AG04450 (cell line): ENCODE data around the gene RPL35. TPM values are rescaled to one million over a fixed set of nuclear protein-coding genes. Genes with fewer than 3 reads are reported as not detected.

Source experiments
- CTCF ChIA-PET: fragments of 300-600, 350-600 bp; formaldehyde crosslinking; extraction: SDS; loops from one replicate; lab custom pipeline; 2022; ENCODE audit warnings: antibody characterized with exemption, inconsistent platforms; lab: Charles Lee
- POLR2A ChIA-PET: fragments of 350-600 bp; formaldehyde crosslinking; extraction: SDS; loops from one replicate; lab custom pipeline; 2021; ENCODE audit warnings: antibody characterized with exemption, inconsistent platforms; lab: Yijun Ruan, JAX
- DNase-seq: peaks from one replicate; pipeline ENCODE4 v3.0.0-alpha.2; 2011; ENCODE audit warnings: low read depth, low spot score
- H3K27ac ChIP-seq: one replicate; pipeline ENCODE4 v1.5.1; 2012; ENCODE audit warnings: low read depth, low read length, control low read depth
- H3K27me3 ChIP-seq: one replicate; pipeline ENCODE4 v1.6.0; 2012; ENCODE audit warnings: low read length; ENCODE audit not compliant: control insufficient read depth, insufficient read depth
- H3K4me3 ChIP-seq: 2 replicates; pipeline ENCODE4 v1.5.1; 2011; ENCODE audit warnings: mild to moderate bottlenecking, low read depth, low read length, control low read depth
- H3K9me3 ChIP-seq: 2 replicates; pipeline ENCODE4 v1.5.1; 2012; ENCODE audit warnings: low read length; ENCODE audit not compliant: control insufficient read depth, insufficient read depth
- polyA plus RNA-seq: library from polyadenylated mRNA; depleted of rRNA; stranded (reverse); fragments of >200 nt; gene quantifications from 2 replicates; pipeline ENCODE4 v1.2.3, GENCODE V29; 2011
- TF ChIP-seq, protein P1 (sequence below): IDR thresholded peaks from 2 replicates; pipeline ENCODE4 v1.5.1; 2011; ENCODE audit warnings: low read depth, low read length, control low read depth, inconsistent platforms

RPL35 gene
- polyA plus RNA-seq, 1 experiment: 2,283 TPM

DNA sequence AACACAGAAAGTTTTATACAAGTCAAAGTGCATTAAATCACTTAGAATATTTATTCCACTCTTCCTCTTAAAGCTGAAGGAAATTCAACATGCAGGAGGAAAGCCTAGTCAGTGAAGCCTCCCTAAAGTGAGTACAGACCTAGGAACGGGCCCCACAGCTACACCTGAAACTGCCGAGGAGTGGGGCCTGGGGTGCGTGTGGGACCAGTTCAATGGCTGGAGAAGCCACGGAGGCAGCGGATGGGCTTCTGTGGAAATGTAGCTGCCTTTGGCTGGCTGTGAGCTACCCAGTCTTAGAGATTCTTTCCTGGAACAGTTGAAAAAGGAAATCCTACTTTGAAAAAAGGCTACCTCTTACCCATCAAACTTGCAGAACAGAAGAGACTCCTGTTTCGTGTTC is 16.8 kb upstream of the RPL35 start:
- POLR2A ChIA-PET: interaction anchor here (0.5 to 1.2 kb wide), 2 partner anchors 18 to 44 kb away, joined by 3 to 4 read pairs; no protein-coding TSS in a partner anchor

GRCh38 chr9:124878021-124878420 is 16.3 kb upstream of the RPL35 start:
- Histone ChIP-seq H3K27ac (no peak overlapping the region), H3K4me3 (no peak overlapping the region), H3K27me3 (no peaks in the 10 kb centered on the region), H3K9me3 (no peaks in the 10 kb centered on the region; the same call in 1 of the 2 replicates)
- CTCF ChIA-PET: interaction anchor here (0.9 to 1.7 kb wide), 3 partner anchors 16 to 25 kb away, joined by 3 to 7 read pairs (median 3); partner anchors contain the start of gene WDR38
- DNase-seq: no peak
- TF ChIP-seq, protein P1, sequence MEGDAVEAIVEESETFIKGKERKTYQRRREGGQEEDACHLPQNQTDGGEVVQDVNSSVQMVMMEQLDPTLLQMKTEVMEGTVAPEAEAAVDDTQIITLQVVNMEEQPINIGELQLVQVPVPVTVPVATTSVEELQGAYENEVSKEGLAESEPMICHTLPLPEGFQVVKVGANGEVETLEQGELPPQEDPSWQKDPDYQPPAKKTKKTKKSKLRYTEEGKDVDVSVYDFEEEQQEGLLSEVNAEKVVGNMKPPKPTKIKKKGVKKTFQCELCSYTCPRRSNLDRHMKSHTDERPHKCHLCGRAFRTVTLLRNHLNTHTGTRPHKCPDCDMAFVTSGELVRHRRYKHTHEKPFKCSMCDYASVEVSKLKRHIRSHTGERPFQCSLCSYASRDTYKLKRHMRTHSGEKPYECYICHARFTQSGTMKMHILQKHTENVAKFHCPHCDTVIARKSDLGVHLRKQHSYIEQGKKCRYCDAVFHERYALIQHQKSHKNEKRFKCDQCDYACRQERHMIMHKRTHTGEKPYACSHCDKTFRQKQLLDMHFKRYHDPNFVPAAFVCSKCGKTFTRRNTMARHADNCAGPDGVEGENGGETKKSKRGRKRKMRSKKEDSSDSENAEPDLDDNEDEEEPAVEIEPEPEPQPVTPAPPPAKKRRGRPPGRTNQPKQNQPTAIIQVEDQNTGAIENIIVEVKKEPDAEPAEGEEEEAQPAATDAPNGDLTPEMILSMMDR: no peak
- POLR2A ChIA-PET: interaction anchor here (1.0 to 1.2 kb wide), 2 partner anchors 16 to 17 kb away, joined by 3 to 10 read pairs; partner anchors contain the start of genes ARPC5L and RPL35

More for the DNA sequence above, 16.8 kb upstream of the RPL35 start:
- TF ChIP-seq, protein P1: no peak
- Histone ChIP-seq H3K9me3 (no peaks in the 10 kb centered on the region; the same call in 1 of the 2 replicates), H3K27me3 (no peaks in the 10 kb centered on the region), H3K4me3 (no peak overlapping the region), H3K27ac (no peak overlapping the region)
- CTCF ChIA-PET: interaction anchor here (1.3 to 1.7 kb wide), 2 partner anchors 15 to 25 kb away, joined by 3 to 7 read pairs; partner anchors contain the start of gene WDR38
- DNase-seq: no peak

- ChIA-PET POLR2A (interaction anchor here (1.0 to 1.4 kb wide), 2 partner anchors 15 kb away, joined by 7 to 10 read pairs; partner anchors contain the start of genes ARPC5L and RPL35), CTCF (interaction anchor here (0.5 to 1.7 kb wide), 5 partner anchors 17 to 491 kb away, joined by 3 to 7 read pairs (median 3); partner anchors contain the start of gene WDR38)
- no peak for DNase-seq
- no peaks in the 10 kb centered on the region; the same call in 1 of the 2 replicates for H3K9me3 ChIP-seq
- TF ChIP-seq, protein P1: no peak
- H3K27ac ChIP-seq: no peak overlapping the region
- H3K4me3 ChIP-seq: no peak overlapping the region
- H3K27me3 ChIP-seq: no peaks in the 10 kb centered on the region
These were observed 15.4 kb upstream of the RPL35 start for GRCh38 chr9:124877021-124877782.

DNA sequence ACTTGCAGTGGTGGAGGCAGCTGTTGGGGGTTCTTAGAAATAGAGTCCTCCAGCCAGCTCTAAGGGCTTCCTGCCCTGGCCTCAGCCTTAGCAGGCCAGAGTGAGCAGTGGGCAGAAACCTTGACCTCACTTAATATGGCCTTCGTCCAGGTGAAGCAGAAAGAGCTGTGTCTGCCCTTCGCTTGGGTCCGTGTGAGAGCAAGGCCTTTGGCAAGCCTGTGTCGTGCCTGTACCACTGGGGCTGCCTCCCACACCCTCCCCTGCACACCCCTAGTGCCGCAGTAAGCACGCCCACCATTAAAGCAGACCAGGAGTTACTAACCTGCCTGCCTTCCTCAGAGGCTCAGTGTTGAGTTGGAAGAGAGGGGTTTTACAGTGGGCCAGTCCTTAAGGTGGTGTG is 13.7 kb upstream of the RPL35 start:
- Histone ChIP-seq H3K9me3 (no peaks in the 10 kb centered on the region), H3K4me3 (no peak overlapping the region), H3K27ac (peak overlapping the region; percentile 2), H3K27me3 (no peaks in the 10 kb centered on the region)
- no peak for DNase-seq
- POLR2A ChIA-PET: no interaction called here
- CTCF ChIA-PET: no interaction called here
- TF ChIP-seq, protein P1: no peak
